ENCODE measurements around the gene FCGR1A. TPM values are rescaled to one million over a fixed set of nuclear protein-coding genes. Genes with fewer than 3 reads are reported as not detected.
"Not testable (repeated sequence)": the region's sequence is repeated elsewhere in the genome, so short reads cannot be mapped to it uniquely, and the experiment has no call there.

The FCGR1A gene
- total RNA-seq, 1 donor from 2014 or later = not detected

- H3K4me1 Mint-ChIP-seq; H3K9me3 Mint-ChIP-seq; H3K36me3 Mint-ChIP-seq; DNase-seq (ENCODE audit: low spot score in 2 of 2, unreplicated experiment in 2 of 2); H3K27ac Mint-ChIP-seq; H3K4me3 Mint-ChIP-seq; H3K27me3 Mint-ChIP-seq (ENCODE audit: low read depth): not testable (repeated sequence)
These were observed 18.2 kb upstream of the FCGR1A start for GRCh38 chr1:149764087-149764800.

GRCh38 chr1:149766241-149766640 lies 16.3 kb upstream of the FCGR1A start:
- not testable (repeated sequence) for H3K9me3 Mint-ChIP-seq; H3K4me1 Mint-ChIP-seq; DNase-seq (ENCODE audit: low spot score in 2 of 2, unreplicated experiment in 2 of 2); H3K27ac Mint-ChIP-seq; H3K27me3 Mint-ChIP-seq (ENCODE audit: low read depth); H3K4me3 Mint-ChIP-seq; H3K36me3 Mint-ChIP-seq

GRCh38 chr1:149769216-149769615 lies 13.3 kb upstream of the FCGR1A start:
- not testable (repeated sequence) for H3K9me3 Mint-ChIP-seq; H3K27ac Mint-ChIP-seq; H3K4me1 Mint-ChIP-seq; H3K36me3 Mint-ChIP-seq; H3K27me3 Mint-ChIP-seq (ENCODE audit: low read depth); DNase-seq (ENCODE audit: low spot score in 2 of 2, unreplicated experiment in 2 of 2); H3K4me3 Mint-ChIP-seq

GRCh38 chr1:149770661-149771060 lies 11.8 kb upstream of the FCGR1A start:
- H3K4me1 Mint-ChIP-seq; H3K4me3 Mint-ChIP-seq; H3K9me3 Mint-ChIP-seq; H3K36me3 Mint-ChIP-seq; H3K27me3 Mint-ChIP-seq (ENCODE audit: low read depth); H3K27ac Mint-ChIP-seq; DNase-seq (ENCODE audit: low spot score in 2 of 2, unreplicated experiment in 2 of 2): not testable (repeated sequence)

GRCh38 chr1:149771653-149772425 lies 10.7 kb upstream of the FCGR1A start:
- H3K27ac Mint-ChIP-seq; H3K27me3 Mint-ChIP-seq (ENCODE audit: low read depth); H3K4me3 Mint-ChIP-seq; H3K9me3 Mint-ChIP-seq; H3K36me3 Mint-ChIP-seq; DNase-seq (ENCODE audit: low spot score in 2 of 2, unreplicated experiment in 2 of 2); H3K4me1 Mint-ChIP-seq: not testable (repeated sequence)

GRCh38 chr1:149775510-149776147 lies 6.9 kb upstream of the FCGR1A start:
- not testable (repeated sequence) for H3K4me1 Mint-ChIP-seq; H3K27me3 Mint-ChIP-seq (ENCODE audit: low read depth); H3K36me3 Mint-ChIP-seq; H3K27ac Mint-ChIP-seq; DNase-seq (ENCODE audit: low spot score in 2 of 2, unreplicated experiment in 2 of 2); H3K9me3 Mint-ChIP-seq; H3K4me3 Mint-ChIP-seq

GRCh38 chr1:149777084-149777483 lies 5.4 kb upstream of the FCGR1A start:
- H3K36me3 Mint-ChIP-seq; H3K4me3 Mint-ChIP-seq; H3K27me3 Mint-ChIP-seq (ENCODE audit: low read depth); H3K4me1 Mint-ChIP-seq; H3K27ac Mint-ChIP-seq; DNase-seq (ENCODE audit: low spot score in 2 of 2, unreplicated experiment in 2 of 2); H3K9me3 Mint-ChIP-seq: not testable (repeated sequence)

- not testable (repeated sequence) for H3K9me3 Mint-ChIP-seq
These were observed 4.2 kb upstream of the FCGR1A start for GRCh38 chr1:149778313-149778712.

GRCh38 chr1:149781413-149781984 lies 995 bp upstream of the FCGR1A start:
- not testable (repeated sequence) for H3K27me3 Mint-ChIP-seq (ENCODE audit: low read depth); H3K4me1 Mint-ChIP-seq; H3K27ac Mint-ChIP-seq; H3K36me3 Mint-ChIP-seq; H3K4me3 Mint-ChIP-seq; H3K9me3 Mint-ChIP-seq; DNase-seq (ENCODE audit: low spot score in 2 of 2, unreplicated experiment in 2 of 2)

More at GRCh38 chr1:149778313-149778712, 4.2 kb upstream of the FCGR1A start:
- not testable (repeated sequence) for H3K4me3 Mint-ChIP-seq; H3K4me1 Mint-ChIP-seq; H3K36me3 Mint-ChIP-seq; DNase-seq (ENCODE audit: low spot score in 2 of 2, unreplicated experiment in 2 of 2); H3K27ac Mint-ChIP-seq; H3K27me3 Mint-ChIP-seq (ENCODE audit: low read depth)

GRCh38 chr1:149783289-149783688 lies 795 bp downstream of the FCGR1A start:
- not testable (repeated sequence) for H3K4me3 Mint-ChIP-seq; H3K9me3 Mint-ChIP-seq; H3K27ac Mint-ChIP-seq; H3K4me1 Mint-ChIP-seq; H3K27me3 Mint-ChIP-seq (ENCODE audit: low read depth); H3K36me3 Mint-ChIP-seq; DNase-seq (ENCODE audit: low spot score in 2 of 2, unreplicated experiment in 2 of 2)

GRCh38 chr1:149783868-149784267 lies 1.4 kb downstream of the FCGR1A start:
- not testable (repeated sequence) for H3K9me3 Mint-ChIP-seq; H3K27ac Mint-ChIP-seq; H3K4me3 Mint-ChIP-seq; H3K27me3 Mint-ChIP-seq (ENCODE audit: low read depth); H3K4me1 Mint-ChIP-seq; DNase-seq (ENCODE audit: low spot score in 2 of 2, unreplicated experiment in 2 of 2); H3K36me3 Mint-ChIP-seq

- not testable (repeated sequence) for H3K9me3 Mint-ChIP-seq; H3K27ac Mint-ChIP-seq; H3K4me3 Mint-ChIP-seq; H3K36me3 Mint-ChIP-seq; H3K27me3 Mint-ChIP-seq (ENCODE audit: low read depth); H3K4me1 Mint-ChIP-seq; DNase-seq (ENCODE audit: low spot score in 2 of 2, unreplicated experiment in 2 of 2)
These were observed 5.4 kb downstream of the FCGR1A start for GRCh38 chr1:149787688-149788451.

Measured in mesothelial cell of epicardium (in vitro differentiated cells).